Pancreas (tissue), 10 donors: ENCODE results near the gene CRYGN. TPM values are rescaled to one million over a fixed set of nuclear protein-coding genes. Genes with fewer than 3 reads are reported as not detected.
A peak's percentile ranks its signal among the peaks of the same experiment; 100 is the strongest.

ENCODE experiments used
- ATAC-seq, 4 donors: fragments of 200-7000 bp; cut with Tn5 transposase; one replicate each; pipeline versions ENCODE4 v1.8.0 to v1.9.1; 2020; ENCODE audit warnings: mild to moderate bottlenecking in 4 of 4, moderate library complexity in 4 of 4
- DNase-seq, 6 donors: peaks; one replicate each; pipeline ENCODE4 v3.0.0-alpha.2; 2020
- FAIRE-seq: peaks from 2 replicates; lab custom pipeline; 2012; peaks lifted over from hg19 to GRCh38; lab: Jason Lieb, UNC
- H3K27ac ChIP-seq, 4 donors: fragments of 200-600 bp; sonication (generic); 1 replicate in 3 of 4; 2 replicates in 1 of 4; pipeline versions ENCODE4 v1.5.0 to v1.8.0; 2020
- H3K27me3 ChIP-seq, 4 donors: fragments of 200-600 bp; one replicate each; pipeline ENCODE4 v1.8.0; 2021
- H3K36me3 ChIP-seq, 3 donors: fragments of 200-600 bp; sonication (generic) in 1 of 3; one replicate each; pipeline versions ENCODE4 v1.5.0 to v1.8.0; 2020 to 2021
- H3K4me1 ChIP-seq, 3 donors: fragments of 200-600 bp; one replicate each; pipeline ENCODE4 v1.8.0; 2021
- H3K4me3 ChIP-seq, 4 donors: fragments of 200-600 bp; sonication (generic) in 2 of 4; one replicate each; pipeline versions ENCODE4 v1.5.0 to v1.8.0; 2020 to 2021
- H3K9me3 ChIP-seq, 4 donors: fragments of 200-600 bp; one replicate each; pipeline ENCODE4 v1.8.0; 2021
- CTCF ChIP-seq, 4 donors: fragments of 200-600 bp; sonication (generic) in 3 of 4; IDR thresholded peaks; one replicate each; pipeline versions ENCODE4 v1.5.0 to v1.8.0; 2021; ENCODE audit warnings: antibody characterized with exemption in 4 of 4
- WGBS, 2 donors: extraction: QIAGEN DNeasy Blood & Tissue Kit; methylation state at CpG; one replicate each; pipeline ENCODE4 v1.1.7; 2013; 5-methylcytosine and 5-hydroxymethylcytosine counted together
- intact Hi-C, 3 donors: fragments of 100-400 bp; cut with DNase I; formaldehyde crosslinking; loops; one replicate each; pipeline versions ENCODE4 v1.11.1 to v1.14.2; 2022
- polyA plus RNA-seq, 2 donors: library from polyadenylated mRNA; stranded (reverse); fragments of 200-250 nt; gene quantifications; one replicate each; pipeline ENCODE4 v1.2.3, GENCODE V29; 2013
- total RNA-seq, 6 donors: library from RNA; stranded (reverse); fragmentation: NEBNext Ultra II Directional in 4 of 6; extraction: Animal tissue kit (Norgen Biotek cat#: 25700) in 4 of 6; gene quantifications; one replicate each; pipeline versions ENCODE4 v1.2.1 to v1.2.4, GENCODE V29; 2021 to 2023
- donor health status: healthy with polysubstance abuse.
- donor health status: DM: no; HTN: no; CAD: no; lungs with moderate emphysema.
- donor health status: DM: no; HTN: no; CAD: no.
- donor health status: control.
- donor health status: control.
- donor health status: Bipolar disorder and iron deficiency.
- donor health status: DM: yes; HTN: yes; CAD: no.
- donor health status: DM: no; HTN: no; CAD: no.
- donor health status: DM: no; HTN: no; CAD: no.
- donor health status: DM: yes; HTN: yes; CAD: no.

CRYGN gene
- total and polyA plus RNA-seq, 8 donors = 0.07 to 0.18 (median 0.08) TPM; not detected in 4

GRCh38 chr7:151456782-151457181 lies 16.8 kb upstream of the CRYGN start:
- 83 to 91% methylated on average over 4 of the region's 4 CpGs for WGBS, 2 donors
- intact Hi-C loops = no loop called here
- H3K9me3 ChIP-seq = no peaks in the 10 kb centered on the region

GRCh38 chr7:151456276-151456675 lies 16.3 kb upstream of the CRYGN start:
- Histone ChIP-seq H3K4me1 (peaks cover 6 to 18% (median 16%) of the 10 kb centered on the region in 3 donors), H3K9me3 (no peaks in the 10 kb centered on the region), H3K27me3 (no peaks in the 10 kb centered on the region), H3K27ac (no peak overlapping the region), H3K36me3 (no peaks in the 10 kb centered on the region), H3K4me3 (no peak overlapping the region)
- WGBS, 2 donors = 92 to 94% methylated on average over 5 of the region's 5 CpGs
- TF ChIP-seq CTCF (IDR thresholded peaks at IDR 0.05) = no peak
- DNase-seq = no peak
- ATAC-seq = no peak
- FAIRE-seq = no peak
- intact Hi-C loops = no loop called here

More at GRCh38 chr7:151456782-151457181, 16.8 kb upstream of the CRYGN start:
- DNase-seq (no peak), FAIRE-seq (no peak), ATAC-seq (no peak)
- Histone ChIP-seq H3K27me3 (no peaks in the 10 kb centered on the region), H3K4me1 (peaks cover 6 to 18% (median 16%) of the 10 kb centered on the region in 3 donors), H3K27ac (no peak overlapping the region), H3K4me3 (no peak overlapping the region), H3K36me3 (no peaks in the 10 kb centered on the region)
- no peak for TF ChIP-seq CTCF (IDR thresholded peaks at IDR 0.05)

GRCh38 chr7:151455690-151456089 lies 15.7 kb upstream of the CRYGN start:
- FAIRE-seq = no peak
- 80 to 89% methylated on average over 4 of the region's 4 CpGs for WGBS, 2 donors

GRCh38 chr7:151454932-151455530 lies 15.1 kb upstream of the CRYGN start:
- H3K9me3 ChIP-seq = no peaks in the 10 kb centered on the region
- intact Hi-C loops = no loop called here
- H3K36me3 ChIP-seq = no peaks in the 10 kb centered on the region
- WGBS, 2 donors = 85 to 90% methylated on average over 15 of the region's 15 CpGs
- FAIRE-seq = no peak
- no peak for TF ChIP-seq CTCF (IDR thresholded peaks at IDR 0.05)
- no peaks in the 10 kb centered on the region for H3K27me3 ChIP-seq
- DNase-seq = peak in 1 of 6 donors; percentile 60
- no peak for ATAC-seq
- H3K4me1 ChIP-seq = peaks cover 6 to 10% (median 8%) of the 10 kb centered on the region in 3 donors
- no peak overlapping the region for H3K27ac ChIP-seq
- H3K4me3 ChIP-seq = no peak overlapping the region

More at GRCh38 chr7:151455690-151456089, 15.7 kb upstream of the CRYGN start:
- Histone ChIP-seq H3K27ac (no peak overlapping the region), H3K4me3 (no peak overlapping the region), H3K4me1 (peaks cover 6 to 16% (median 14%) of the 10 kb centered on the region in 3 donors), H3K36me3 (no peaks in the 10 kb centered on the region), H3K27me3 (no peaks in the 10 kb centered on the region), H3K9me3 (no peaks in the 10 kb centered on the region)
- no peak for TF ChIP-seq CTCF (IDR thresholded peaks at IDR 0.05)
- ATAC-seq (no peak), DNase-seq (no peak)
- intact Hi-C loops = no loop called here

GRCh38 chr7:151454305-151454704 lies 14.4 kb upstream of the CRYGN start:
- FAIRE-seq = no peak
- no peak for TF ChIP-seq CTCF (IDR thresholded peaks at IDR 0.05)
- WGBS, 2 donors = 90 to 92% methylated on average over 14 of the region's 14 CpGs
- no peak for DNase-seq
- Histone ChIP-seq H3K36me3 (no peaks in the 10 kb centered on the region), H3K27ac (no peak overlapping the region), H3K27me3 (no peaks in the 10 kb centered on the region), H3K4me1 (peaks cover 1 to 3% (median 3%) of the 10 kb centered on the region in 3 donors), H3K9me3 (no peaks in the 10 kb centered on the region), H3K4me3 (no peak overlapping the region)
- no peak for ATAC-seq
- intact Hi-C loops = no loop called here
